GM23248 (cell line): ENCODE measurements around the gene NR5A2.

Experiments used
- EZH2 ChIP-seq: fragments of 200-600 bp; sonication (generic); IDR thresholded peaks from 2 replicates; pipeline ENCODE4 v1.6.1; 2018; ENCODE audit warnings: antibody characterized with exemption, mild to moderate bottlenecking; ENCODE audit not compliant: insufficient read depth, poor library complexity, severe bottlenecking
- EZH2phosphoT487 ChIP-seq: fragments of 200-600 bp; sonication (generic); IDR thresholded peaks from 2 replicates; pipeline ENCODE4 v1.6.1; 2018; ENCODE audit warnings: antibody characterized with exemption, moderate library complexity, mild to moderate bottlenecking, low read depth; ENCODE audit not compliant: insufficient read depth

DNA sequence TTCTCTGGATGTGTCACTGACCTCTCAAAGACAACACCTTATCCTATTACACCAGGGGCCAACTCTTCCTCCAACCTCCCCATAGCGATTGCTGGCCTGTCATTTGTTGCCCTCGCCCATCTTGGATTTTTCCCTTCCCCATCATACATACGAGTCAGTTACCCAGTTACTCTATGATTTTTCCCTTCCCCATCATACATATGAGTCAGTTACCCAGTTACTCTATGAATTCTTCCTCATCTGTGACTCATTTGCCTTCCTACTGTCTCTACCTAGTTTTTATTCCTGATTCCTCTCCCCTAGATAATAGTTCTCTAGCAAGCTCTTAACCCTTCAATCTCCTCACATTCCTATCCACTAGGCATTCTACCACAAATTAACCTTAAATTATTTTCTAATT is 178.8 kb downstream of the NR5A2 start:
- no peak for TF ChIP-seq EZH2phosphoT487
- TF ChIP-seq EZH2: no peak
